Endothelial cell of umbilical vein (primary cell): ENCODE data around the gene C16orf89. TPM values are rescaled to one million over a fixed set of nuclear protein-coding genes. Genes with fewer than 3 reads are reported as not detected.

Experiments
- BruUV-seq: library from RNA; stranded (reverse); fragments of 400-500 nt; replicated peaks from 2 replicates; lab custom pipeline; 2021; lab: Mats Ljungman, UMichigan
- CTCF ChIA-PET: fragments of 300-600, 350-600 bp; sonication (Branson Sonifier 250); formaldehyde crosslinking; loops from one replicate; lab custom pipeline; 2021; ENCODE audit warnings: antibody characterized with exemption, inconsistent platforms; lab: Charles Lee
- POLR2A ChIA-PET: fragments of 300-600, 350-600 bp; sonication (Branson Sonifier 250); formaldehyde crosslinking; loops from one replicate; lab custom pipeline; 2021; ENCODE audit warnings: antibody characterized with exemption, inconsistent platforms; lab: Charles Lee
- DNase-seq: peaks from one replicate; pipeline ENCODE4 v3.0.0-alpha.2; 2011; ENCODE audit warnings: low read depth, low spot score
- FAIRE-seq: peaks from 2 replicates; lab custom pipeline; 2011; peaks lifted over from hg19 to GRCh38; lab: Jason Lieb, UNC
- H2AFZ ChIP-seq: 2 replicates; pipeline ENCODE4 v1.6.0; 2012; ENCODE audit warnings: low read depth, low read length, control low read depth, inconsistent platforms
- H3K27ac ChIP-seq: 2 replicates; pipeline ENCODE4 v1.5.1; 2011; ENCODE audit warnings: low read depth, mild to moderate bottlenecking, control low read depth, low read length, moderate library complexity; ENCODE audit not compliant: insufficient read depth
- H3K27me3 ChIP-seq, 2 experiments: 2 replicates each; pipeline versions ENCODE4 v1.6.0 to v1.6.1; 2011; ENCODE audit warnings: low read length in 2 of 2, mixed read lengths in 1 of 2; ENCODE audit not compliant: control insufficient read depth in 2 of 2, insufficient read depth in 2 of 2
- H3K36me3 ChIP-seq, 2 experiments: 2 replicates in 1 of 2; 3 replicates in 1 of 2; pipeline ENCODE4 v1.5.1; 2011; ENCODE audit warnings: low read length in 2 of 2, mild to moderate bottlenecking in 1 of 2, moderate library complexity in 1 of 2; ENCODE audit not compliant: control insufficient read depth in 2 of 2, insufficient read depth in 2 of 2; ENCODE audit errors: extremely low read depth in 1 of 2
- H3K4me1 ChIP-seq: 3 replicates; pipeline ENCODE4 v1.5.1; 2011; ENCODE audit warnings: mild to moderate bottlenecking, low read length; ENCODE audit not compliant: control insufficient read depth, insufficient read depth; ENCODE audit errors: extremely low read depth
- H3K4me2 ChIP-seq: 2 replicates; pipeline ENCODE4 v1.6.1; 2011; ENCODE audit warnings: low read length, control low read depth, mixed read lengths; ENCODE audit not compliant: insufficient read depth
- H3K4me3 ChIP-seq, 3 experiments: fragments of 200-600 bp in 1 of 3; sonication (generic), shearing (Covaris generic) in 1 of 3; replicated peaks in 1 of 3; 2 replicates each; pipeline ENCODE4 v1.5.1; 2011 to 2016; ENCODE audit warnings: control low read depth in 3 of 3, low read length in 3 of 3, mild to moderate bottlenecking in 2 of 3, inconsistent platforms in 1 of 3, low read depth in 1 of 3, moderate library complexity in 1 of 3; ENCODE audit not compliant: insufficient read depth in 1 of 3
- H3K79me2 ChIP-seq: 2 replicates; pipeline ENCODE4 v1.6.0; 2012; ENCODE audit warnings: low read length, inconsistent platforms; ENCODE audit not compliant: control insufficient read depth, insufficient read depth
- H3K9ac ChIP-seq: replicated peaks from 2 replicates; pipeline ENCODE3; 2011; ENCODE audit warnings: low read length, control low read depth; ENCODE audit not compliant: insufficient read depth; ENCODE audit errors: extremely low read depth
- H3K9me1 ChIP-seq: replicated peaks from 3 replicates; pipeline ENCODE4 v1.6.0; 2011; ENCODE audit warnings: mild to moderate bottlenecking, low read length; ENCODE audit not compliant: control insufficient read depth, insufficient read depth; ENCODE audit errors: extremely low read depth
- H3K9me3 ChIP-seq: replicated peaks from 2 replicates; pipeline ENCODE4 v1.5.1; 2012; ENCODE audit warnings: low read length, inconsistent platforms; ENCODE audit not compliant: control insufficient read depth, insufficient read depth
- H4K20me1 ChIP-seq: replicated peaks from 2 replicates; pipeline ENCODE3; 2011; ENCODE audit warnings: mild to moderate bottlenecking, low read length; ENCODE audit not compliant: control insufficient read depth, insufficient read depth; ENCODE audit errors: extremely low read depth
- EZH2 ChIP-seq: IDR thresholded peaks from 2 replicates; pipeline ENCODE4 v1.6.1; 2012; ENCODE audit warnings: borderline replicate concordance, low read depth, mild to moderate bottlenecking, moderate library complexity, low read length, inconsistent platforms; ENCODE audit not compliant: severe bottlenecking
- dilution Hi-C: fragments of 300-500 bp; cut with MboI; formaldehyde crosslinking; loops from one replicate; pipeline ENCODE4 v1.15.0; 2019; ENCODE audit warnings: low sequenced_read_pairs; ENCODE audit not compliant: extremely low pct_ligation_motif_present
- intact Hi-C: fragments of 100-400 bp; cut with micrococcal nuclease; formaldehyde crosslinking; loops from one replicate; pipeline ENCODE4 v1.10.0; 2022
- polyA plus RNA-seq, 4 experiments: library from polyadenylated mRNA; depleted of rRNA in 3 of 4; stranded (reverse) in 3 of 4; unstranded in 1 of 4; fragments of >200 nt; gene quantifications; 2 replicates each; pipeline versions ENCODE4 v1.2.1 to v1.2.3, GENCODE V29; 2011 to 2012; ENCODE audit warnings: missing spikeins in 1 of 4
- total RNA-seq: library from RNA; stranded (reverse); gene quantifications from 2 replicates; pipeline ENCODE4 v1.2.3, GENCODE V29; 2021
- TF ChIP-seq, protein P1 (sequence below), 2 donors: IDR thresholded peaks; 1 replicate in 1 of 2; 2 replicates in 1 of 2; pipeline ENCODE4 v1.5.1; 2011; ENCODE audit warnings: low read length in 2 of 2, mild to moderate bottlenecking in 2 of 2, moderate library complexity in 2 of 2, control low read depth in 1 of 2, inconsistent platforms in 1 of 2, low read depth in 1 of 2; ENCODE audit not compliant: insufficient read depth in 1 of 2; ENCODE audit errors: extremely low read depth in 1 of 2
- TF ChIP-seq, protein P2 (sequence below): IDR thresholded peaks from 2 replicates; pipeline ENCODE4 v1.6.1; 2011; ENCODE audit not compliant: insufficient read depth, insufficient read length

The C16orf89 gene
- total and polyA plus RNA-seq, 2 donors (not counting 3 experiments of a cell fraction or from before 2014, with no cell fraction given), result not detected

GRCh38 chr16:5025171-5025632 lies 40.6 kb downstream of the C16orf89 start:
- TF ChIP-seq, protein P1, sequence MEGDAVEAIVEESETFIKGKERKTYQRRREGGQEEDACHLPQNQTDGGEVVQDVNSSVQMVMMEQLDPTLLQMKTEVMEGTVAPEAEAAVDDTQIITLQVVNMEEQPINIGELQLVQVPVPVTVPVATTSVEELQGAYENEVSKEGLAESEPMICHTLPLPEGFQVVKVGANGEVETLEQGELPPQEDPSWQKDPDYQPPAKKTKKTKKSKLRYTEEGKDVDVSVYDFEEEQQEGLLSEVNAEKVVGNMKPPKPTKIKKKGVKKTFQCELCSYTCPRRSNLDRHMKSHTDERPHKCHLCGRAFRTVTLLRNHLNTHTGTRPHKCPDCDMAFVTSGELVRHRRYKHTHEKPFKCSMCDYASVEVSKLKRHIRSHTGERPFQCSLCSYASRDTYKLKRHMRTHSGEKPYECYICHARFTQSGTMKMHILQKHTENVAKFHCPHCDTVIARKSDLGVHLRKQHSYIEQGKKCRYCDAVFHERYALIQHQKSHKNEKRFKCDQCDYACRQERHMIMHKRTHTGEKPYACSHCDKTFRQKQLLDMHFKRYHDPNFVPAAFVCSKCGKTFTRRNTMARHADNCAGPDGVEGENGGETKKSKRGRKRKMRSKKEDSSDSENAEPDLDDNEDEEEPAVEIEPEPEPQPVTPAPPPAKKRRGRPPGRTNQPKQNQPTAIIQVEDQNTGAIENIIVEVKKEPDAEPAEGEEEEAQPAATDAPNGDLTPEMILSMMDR (IDR thresholded peaks at IDR 0.05; ENCODE audit: extremely low read depth in 1 of 2, insufficient read depth in 1 of 2, low read depth in 1 of 2, low read length in 2 of 2), result peak in 1 of 2 donors; percentile 53
- no peak for TF ChIP-seq EZH2
- dilution Hi-C loops, result no loop called here
- no peak overlapping the region for H3K4me2 ChIP-seq
- no peak overlapping the region for H3K4me3 ChIP-seq
- ChIA-PET POLR2A (interaction anchor here (1.1 kb wide), 1 partner anchor 22 kb away, joined by 3 read pairs; no protein-coding TSS in a partner anchor), CTCF (interaction anchor here (0.6 to 2.0 kb wide), 5 partner anchors 9 to 67 kb away, joined by 3 to 11 read pairs (median 3); partner anchors contain the start of genes NAGPA and SEC14L5)
- no peak overlapping the region for H3K9ac ChIP-seq
- H3K9me3 ChIP-seq, result no peaks in the 10 kb centered on the region
- H4K20me1 ChIP-seq, result no peaks in the 10 kb centered on the region
- no peaks in the 10 kb centered on the region for H3K9me1 ChIP-seq
- no peaks in the 10 kb centered on the region for H3K4me1 ChIP-seq
- no peaks in the 10 kb centered on the region for H3K79me2 ChIP-seq
- peaks cover 0 to 2% of the 10 kb centered on the region in 2 experiments for H3K36me3 ChIP-seq
- DNase-seq (peak; percentile 16), FAIRE-seq (no peak)
- H3K27me3 ChIP-seq, result no peaks in the 10 kb centered on the region
- no peak overlapping the region for H3K27ac ChIP-seq
- intact Hi-C loops, result no loop called here
- TSS peak; percentile 45 for BruUV-seq
- H2AFZ ChIP-seq, result no peak overlapping the region

DNA sequence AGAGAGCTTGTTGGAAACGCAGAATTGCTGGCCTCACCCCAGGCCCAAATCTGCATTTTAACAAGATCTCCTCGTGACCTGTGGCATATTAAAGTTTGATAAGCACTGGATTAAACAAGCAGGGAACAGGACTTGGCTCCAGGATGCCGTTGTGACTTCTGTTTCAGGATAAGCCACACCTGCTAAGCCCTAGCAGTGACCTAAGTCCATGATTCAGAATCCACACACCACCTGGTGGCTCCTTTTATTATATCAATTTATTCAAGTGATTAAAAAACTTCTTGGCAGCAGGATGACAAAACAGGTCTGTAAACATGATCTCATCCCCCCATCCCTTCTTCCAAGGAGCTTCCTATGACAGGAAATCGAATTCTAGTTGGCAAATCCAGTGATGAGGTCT lies 41.1 kb downstream of the C16orf89 start:
- no TSS peak for BruUV-seq
- Histone ChIP-seq H3K9me3 (no peaks in the 10 kb centered on the region), H2AFZ (no peak overlapping the region), H3K27me3 (no peaks in the 10 kb centered on the region), H3K4me3 (no peak overlapping the region), H3K79me2 (no peaks in the 10 kb centered on the region), H3K9me1 (no peaks in the 10 kb centered on the region), H3K4me1 (no peaks in the 10 kb centered on the region), H4K20me1 (no peaks in the 10 kb centered on the region), H3K36me3 (peaks cover 0 to 2% of the 10 kb centered on the region in 2 experiments), H3K4me2 (no peak overlapping the region), H3K27ac (no peak overlapping the region), H3K9ac (no peak overlapping the region)
- TF ChIP-seq, protein P1 (IDR thresholded peaks at IDR 0.05; ENCODE audit: extremely low read depth in 1 of 2, insufficient read depth in 1 of 2, low read depth in 1 of 2, low read length in 2 of 2), result peak in 1 of 2 donors; percentile 10
- TF ChIP-seq, protein P2, sequence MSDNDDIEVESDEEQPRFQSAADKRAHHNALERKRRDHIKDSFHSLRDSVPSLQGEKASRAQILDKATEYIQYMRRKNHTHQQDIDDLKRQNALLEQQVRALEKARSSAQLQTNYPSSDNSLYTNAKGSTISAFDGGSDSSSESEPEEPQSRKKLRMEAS, result no peak
- intact Hi-C loops (no loop called here), dilution Hi-C loops (no loop called here)
- ChIA-PET CTCF (interaction anchor here (0.6 to 2.0 kb wide), 6 partner anchors 10 to 67 kb away, joined by 3 to 11 read pairs (median 3); partner anchors contain the start of genes NAGPA and SEC14L5), POLR2A (interaction anchor here (0.6 to 1.1 kb wide), 2 partner anchors 23 to 37 kb away, joined by 3 to 6 read pairs; no protein-coding TSS in a partner anchor)
- FAIRE-seq (no peak), DNase-seq (peak; percentile 31)
